Measurements from ENCODE around the gene AFF3.

Gene AFF3

DNA sequence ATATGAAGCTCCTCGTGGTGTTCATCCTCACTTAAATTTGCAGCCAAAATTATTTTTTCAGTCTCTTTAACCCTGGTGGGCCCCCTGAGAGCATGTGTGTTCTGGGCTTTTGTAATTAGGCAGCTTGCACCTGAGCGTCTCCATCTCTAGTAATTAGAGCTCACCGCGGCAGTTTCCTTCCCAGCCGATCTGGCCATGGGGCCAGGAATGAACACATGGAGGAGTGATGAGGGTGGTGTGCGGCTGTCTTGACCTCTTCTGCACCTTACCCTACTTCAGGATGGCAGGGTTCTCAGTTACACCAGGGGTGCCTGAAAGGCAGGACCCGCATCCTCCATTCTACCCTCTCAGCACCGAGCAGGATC lies 98.5 kb downstream of the AFF3 start:
- DNase-seq (ENCODE audit: low read depth in 3 of 3): no peak

GRCh38 chr2:100043081-100043890 lies 99.1 kb downstream of the AFF3 start:
- no peak for DNase-seq (ENCODE audit: low read depth in 3 of 3)

GRCh38 chr2:100042562-100042961 lies 99.8 kb downstream of the AFF3 start:
- DNase-seq (ENCODE audit: low read depth in 3 of 3): no peak

GRCh38 chr2:100041946-100042345 lies 100.4 kb downstream of the AFF3 start:
- DNase-seq (ENCODE audit: low read depth in 3 of 3): no peak

GRCh38 chr2:100041385-100041784 lies 101.0 kb downstream of the AFF3 start:
- DNase-seq (ENCODE audit: low read depth in 3 of 3): no peak

DNA sequence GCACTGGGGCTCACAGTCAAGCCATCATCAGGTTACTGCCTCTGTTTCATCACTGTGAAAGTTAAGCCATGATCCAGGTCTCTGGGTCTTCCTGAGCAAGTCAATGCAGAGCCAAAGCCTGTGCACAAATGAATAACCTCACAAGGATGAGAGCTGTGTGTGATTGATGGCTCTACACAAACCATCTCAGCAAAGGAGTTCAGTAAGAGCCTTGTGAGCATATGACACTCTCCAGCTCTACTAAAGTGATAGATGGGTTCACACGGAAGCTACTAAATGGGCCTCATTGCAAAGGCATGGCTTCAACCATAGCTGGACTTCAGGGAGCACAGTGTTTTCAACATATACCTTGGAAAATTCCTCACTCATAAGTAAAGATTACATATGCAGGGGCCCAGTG lies 101.5 kb downstream of the AFF3 start:
- DNase-seq (ENCODE audit: low read depth in 3 of 3): no peak

- no peak for DNase-seq (ENCODE audit: low read depth in 3 of 3)
Observed at GRCh38 chr2:100039291-100039980, 103.0 kb downstream of the AFF3 start.

DNA sequence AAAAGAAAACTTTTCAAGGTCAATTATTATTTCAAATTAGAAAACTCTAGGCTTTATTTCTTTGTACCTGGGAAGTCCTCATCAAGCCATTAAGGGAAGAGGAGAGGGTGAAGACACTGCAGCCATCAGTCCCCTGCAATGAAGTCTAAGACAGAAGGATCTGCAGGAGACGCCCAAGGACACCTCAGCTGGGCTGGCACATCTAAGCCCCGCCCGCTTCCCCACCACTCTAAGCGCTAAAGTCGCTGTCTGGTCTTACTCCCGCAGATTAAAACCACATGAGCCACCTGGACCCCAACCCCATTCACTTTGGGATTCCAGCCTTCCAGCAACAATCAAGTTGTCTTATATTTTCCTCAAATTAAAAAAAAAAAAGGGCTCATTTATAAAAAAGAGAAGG lies 104.4 kb downstream of the AFF3 start:
- no peak for DNase-seq (ENCODE audit: low read depth in 3 of 3)

DNA sequence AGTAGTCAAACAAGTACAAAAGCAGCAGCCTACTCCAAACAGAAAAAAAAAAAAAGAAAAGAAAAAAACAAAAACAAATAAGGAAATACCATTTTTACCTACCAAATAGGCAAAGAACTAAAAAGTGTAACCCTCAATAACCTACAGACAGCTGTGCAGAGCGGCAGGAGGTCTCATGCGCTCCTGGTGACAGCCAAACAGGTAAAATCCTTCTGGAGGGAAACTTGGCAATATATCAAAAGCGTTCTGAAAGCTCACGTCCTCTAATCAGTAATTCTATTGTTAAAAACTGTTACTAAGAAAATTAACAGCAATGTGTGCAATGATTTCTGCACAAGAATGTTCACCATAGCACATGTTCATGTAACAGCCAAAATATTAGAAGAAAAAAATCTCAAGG lies 105.6 kb downstream of the AFF3 start:
- DNase-seq (ENCODE audit: low read depth in 3 of 3): no peak

DNA sequence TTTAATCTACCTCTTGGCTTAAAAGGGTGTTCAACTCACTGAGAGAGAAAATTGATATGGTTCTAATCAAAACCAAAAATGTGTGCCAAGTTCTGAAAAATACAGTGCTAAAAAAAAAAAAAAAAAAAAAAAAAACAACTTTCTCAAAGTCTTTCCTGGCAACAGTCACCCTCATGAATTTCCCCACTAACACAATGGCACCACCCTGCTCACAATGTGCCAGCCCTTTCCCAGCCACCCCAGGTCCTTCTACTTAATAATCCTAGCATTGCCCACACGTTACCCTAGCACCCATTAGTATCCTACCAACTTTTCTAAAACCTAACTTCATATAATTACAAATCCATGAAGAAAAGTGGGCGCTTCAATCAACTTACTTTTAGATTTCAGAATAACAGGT lies 106.4 kb downstream of the AFF3 start:
- DNase-seq (ENCODE audit: low read depth in 3 of 3): no peak

DNA sequence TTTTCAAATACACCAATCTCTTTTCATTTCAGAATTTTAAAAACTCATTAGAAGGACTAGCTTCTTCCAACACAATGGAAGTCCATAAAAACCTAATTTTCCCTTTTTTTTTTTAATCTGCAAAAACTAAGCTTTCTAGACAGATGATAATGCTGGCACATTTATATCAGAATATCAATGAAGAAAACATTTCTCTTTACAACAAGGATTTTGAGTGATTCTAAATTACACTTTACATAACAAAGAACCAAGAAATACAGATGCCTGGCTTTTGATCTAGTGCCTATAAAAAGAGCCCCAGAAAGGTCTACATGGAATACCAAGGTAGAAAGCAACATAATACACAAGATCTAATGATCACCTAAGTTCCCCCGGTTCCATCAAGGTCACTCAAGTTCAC lies 108.0 kb downstream of the AFF3 start:
- no peak for DNase-seq (ENCODE audit: low read depth in 3 of 3)

DNA sequence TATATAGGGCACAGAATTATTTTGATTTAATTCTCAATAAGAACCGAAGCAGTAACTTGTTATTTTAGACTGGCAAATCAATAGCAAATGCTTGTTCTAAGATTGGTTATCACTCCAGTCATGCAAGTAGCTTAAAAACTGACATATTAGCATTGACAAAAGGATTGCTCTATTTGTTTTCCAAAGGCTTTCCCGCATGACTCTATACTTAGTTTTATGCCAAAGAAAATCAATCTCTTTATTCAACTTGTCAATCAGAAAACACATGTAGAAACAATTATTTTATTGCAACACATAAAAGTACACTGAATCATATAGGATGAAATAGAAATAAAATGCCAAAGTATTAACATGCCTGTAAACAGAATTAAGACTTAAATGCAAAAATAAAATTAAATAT lies 108.4 kb downstream of the AFF3 start:
- no peak for DNase-seq (ENCODE audit: low read depth in 3 of 3)

DNA sequence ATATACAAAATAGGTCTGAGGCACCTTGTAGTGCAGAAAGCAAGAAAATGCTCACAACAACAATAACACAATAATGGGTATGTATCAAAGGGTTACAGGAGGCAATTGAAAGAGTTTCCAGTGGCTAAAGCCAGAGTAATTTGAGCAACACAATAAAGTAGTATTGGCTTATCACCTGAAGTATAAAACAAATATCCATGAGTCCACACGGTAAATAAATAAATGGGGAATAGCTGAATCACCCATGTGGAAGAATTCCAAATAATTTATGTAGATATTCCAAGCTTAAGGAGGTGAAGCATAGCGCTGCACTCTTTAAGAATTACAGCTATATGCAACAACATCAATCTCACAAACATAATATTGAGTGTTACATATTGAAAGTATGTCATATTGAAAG lies 110.8 kb downstream of the AFF3 start:
- DNase-seq (ENCODE audit: low read depth in 3 of 3): no peak

GRCh38 chr2:100029460-100029859 lies 112.9 kb downstream of the AFF3 start:
- DNase-seq (ENCODE audit: low read depth in 3 of 3): no peak

- no peak for DNase-seq (ENCODE audit: low read depth in 3 of 3)
Observed at GRCh38 chr2:100021791-100022340, 120.5 kb downstream of the AFF3 start.

GRCh38 chr2:100019499-100019898 lies 122.9 kb downstream of the AFF3 start:
- DNase-seq (ENCODE audit: low read depth in 3 of 3): no peak

GRCh38 chr2:100018341-100019193 lies 123.8 kb downstream of the AFF3 start:
- no peak for DNase-seq (ENCODE audit: low read depth in 3 of 3)

- DNase-seq (ENCODE audit: low read depth in 3 of 3): no peak
Observed at GRCh38 chr2:100017633-100018032, 124.8 kb downstream of the AFF3 start.

GRCh38 chr2:100016756-100017155 lies 125.6 kb downstream of the AFF3 start:
- DNase-seq (ENCODE audit: low read depth in 3 of 3): no peak

- DNase-seq (ENCODE audit: low read depth in 3 of 3): no peak
Observed at GRCh38 chr2:100015849-100016248, 126.5 kb downstream of the AFF3 start.

DNA sequence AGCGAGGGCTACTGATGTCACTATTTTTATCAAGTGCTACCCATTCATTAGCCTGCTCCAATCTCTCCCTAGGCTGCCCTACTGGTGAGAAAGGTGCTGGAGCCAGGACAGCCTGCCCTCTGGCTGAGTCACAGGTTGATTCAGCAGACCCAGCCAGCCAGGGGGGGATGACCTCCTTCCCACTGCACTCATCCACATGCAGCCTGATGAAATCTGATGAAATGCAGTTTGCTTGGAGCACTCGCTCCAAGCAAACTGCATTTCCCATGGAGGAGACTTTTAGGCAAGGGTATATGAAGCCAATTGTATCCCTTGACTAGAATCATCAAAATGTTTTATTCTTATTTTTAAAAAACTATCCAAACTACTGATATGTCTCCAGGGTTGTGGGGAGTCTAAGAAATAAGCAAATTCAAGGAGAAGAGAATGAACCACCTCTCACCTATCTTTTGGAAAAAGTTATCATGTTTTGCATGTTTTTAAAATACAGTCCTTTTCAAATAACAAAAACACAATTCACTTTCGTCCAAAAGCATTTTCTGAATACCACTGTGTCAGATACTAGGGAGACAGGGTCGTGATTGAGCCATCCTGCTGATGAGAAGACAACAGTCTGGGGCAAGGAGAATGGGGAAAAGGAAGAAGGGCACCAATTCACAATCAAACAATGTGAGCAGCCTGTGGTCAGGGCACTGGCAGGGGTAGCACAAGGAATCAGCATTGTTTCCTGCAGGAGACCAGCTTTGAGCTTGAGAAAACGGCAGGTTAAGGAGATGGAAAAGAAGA lies 128.3 kb downstream of the AFF3 start:
- no peak for DNase-seq (ENCODE audit: low read depth in 3 of 3)

Data from stimulated activated CD4-positive, alpha-beta T cell treated with anti-CD3 and anti-CD28 coated beads, TNF-alpha, amount 100 ng/mL, for 24 hours (primary cell).